ENCODE results near the gene GLS.

The GLS gene

GRCh38 chr2:190889175-190889943, 8.7 kb downstream of the GLS start:
- DNase-seq: no peak

DNA sequence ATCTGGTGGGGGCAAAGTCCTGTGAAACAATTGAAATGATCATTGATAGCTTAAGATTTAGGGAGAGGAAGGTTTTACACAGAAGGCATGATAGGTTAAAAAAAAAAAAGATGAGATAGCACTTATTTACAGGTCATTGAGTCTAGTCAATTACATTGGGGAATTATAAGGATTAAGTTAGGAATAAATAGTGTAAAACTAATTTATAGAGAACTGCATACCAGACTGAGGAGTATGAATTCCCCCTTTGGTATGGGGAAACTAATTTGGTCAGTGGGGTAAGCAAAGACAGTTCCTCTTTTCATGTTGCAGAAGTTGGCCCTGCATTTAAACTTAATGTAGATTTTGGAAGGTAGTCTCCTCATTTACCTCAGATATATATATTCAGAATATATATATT, 10.8 kb downstream of the GLS start:
- DNase-seq: no peak

GRCh38 chr2:190891889-190892288, 11.3 kb downstream of the GLS start:
- no peak for DNase-seq

GRCh38 chr2:190893157-190893556, 12.5 kb downstream of the GLS start:
- no peak for DNase-seq

DNA sequence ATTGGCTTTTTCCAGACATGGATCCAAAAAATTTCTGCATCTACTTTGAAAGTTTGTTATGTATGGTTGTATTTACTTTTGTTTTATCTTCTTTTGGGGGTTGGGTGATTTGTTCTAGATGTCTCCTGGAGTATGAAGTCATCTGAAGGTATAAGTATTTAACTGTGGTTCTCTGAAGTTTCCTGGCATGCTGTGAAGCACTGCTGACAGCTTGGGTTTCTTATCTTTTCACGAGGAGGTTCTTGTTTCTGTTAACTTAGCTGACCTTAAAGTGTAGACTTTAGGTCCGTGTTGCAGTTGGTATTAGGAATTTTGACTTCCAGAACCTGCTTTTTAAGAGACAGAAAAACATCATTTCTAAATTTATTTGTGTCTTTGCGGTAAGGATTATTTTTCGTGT, 15.9 kb downstream of the GLS start:
- DNase-seq: no peak

DNA sequence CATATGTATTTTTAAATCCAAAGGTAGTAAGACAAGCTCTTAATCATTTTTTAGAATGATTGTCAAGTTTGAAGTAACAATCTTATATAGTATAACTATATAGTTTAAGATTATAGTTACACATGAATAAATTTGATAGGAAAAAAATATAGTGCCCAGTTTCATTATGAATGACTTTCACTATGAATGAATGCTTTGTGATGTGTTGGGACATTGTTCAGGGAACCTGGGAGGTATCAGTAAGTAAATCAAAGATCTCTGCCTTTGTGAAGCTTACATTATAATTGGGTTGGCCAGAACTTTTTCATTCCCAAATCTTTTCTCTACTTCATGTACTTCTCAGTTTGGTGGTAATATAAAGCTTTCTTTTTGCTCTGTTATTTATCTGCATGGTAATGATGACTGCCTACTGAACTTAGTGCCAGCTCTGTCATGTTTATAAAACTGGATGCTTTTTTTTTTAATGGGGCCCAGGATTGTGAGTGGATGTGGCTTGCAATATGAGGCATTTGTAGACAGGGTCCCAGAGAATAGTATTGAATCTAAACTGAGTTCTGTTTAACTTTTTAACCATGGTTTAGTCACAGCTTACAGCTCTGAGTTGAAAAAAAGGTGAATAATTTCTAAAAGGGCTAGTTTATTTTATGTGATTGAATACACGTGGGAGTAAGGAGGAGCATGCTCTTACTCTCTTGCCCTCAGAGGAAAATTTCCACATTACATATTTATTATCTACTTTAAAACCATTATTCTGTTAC, 23.3 kb downstream of the GLS start:
- no peak for DNase-seq

DNA sequence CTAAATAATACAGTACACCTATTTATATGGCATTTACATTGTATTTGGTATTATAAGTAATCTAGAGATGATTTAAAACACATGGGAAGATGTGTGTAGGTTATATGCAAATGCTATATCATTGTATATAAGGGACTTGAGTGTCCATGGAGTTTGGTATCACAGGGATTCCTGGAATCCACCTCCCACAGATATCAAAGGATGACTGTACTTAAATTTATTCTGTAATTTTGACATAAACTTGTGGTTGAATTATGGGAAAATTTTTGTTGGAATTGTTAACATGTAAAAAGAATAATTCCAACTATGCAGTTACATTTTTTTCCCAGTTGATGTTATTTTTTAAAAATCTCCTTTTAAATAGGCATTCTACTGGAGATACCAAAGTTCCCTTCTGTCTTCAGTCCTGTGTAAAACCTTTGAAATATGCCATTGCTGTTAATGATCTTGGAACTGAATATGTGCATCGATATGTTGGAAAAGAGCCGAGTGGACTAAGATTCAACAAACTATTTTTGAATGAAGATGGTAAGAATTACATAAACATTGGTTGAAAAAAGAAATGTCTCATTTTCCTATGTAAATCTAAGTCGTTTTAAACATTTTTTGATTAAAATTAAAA, 24.1 kb downstream of the GLS start:
- no peak for DNase-seq

DNA sequence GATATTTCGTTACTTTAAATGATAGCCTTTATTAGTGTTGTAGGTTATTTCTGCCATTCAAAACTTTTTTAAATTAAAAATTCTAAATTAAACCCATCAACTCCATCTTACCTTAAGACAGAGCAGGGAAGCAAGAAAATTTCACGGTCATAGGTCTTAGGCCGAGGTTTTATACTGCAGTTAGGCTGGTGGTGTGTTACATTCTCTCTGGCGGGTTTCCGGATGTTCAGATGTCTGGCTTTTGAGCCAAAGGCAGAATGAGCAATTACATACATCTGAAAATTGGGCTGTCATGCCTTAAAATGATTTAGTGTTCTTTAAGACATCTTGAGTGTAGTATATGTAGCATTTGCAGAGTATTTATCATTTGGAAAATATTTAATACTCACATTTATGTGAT, 27.9 kb downstream of the GLS start:
- DNase-seq: no peak

DNA sequence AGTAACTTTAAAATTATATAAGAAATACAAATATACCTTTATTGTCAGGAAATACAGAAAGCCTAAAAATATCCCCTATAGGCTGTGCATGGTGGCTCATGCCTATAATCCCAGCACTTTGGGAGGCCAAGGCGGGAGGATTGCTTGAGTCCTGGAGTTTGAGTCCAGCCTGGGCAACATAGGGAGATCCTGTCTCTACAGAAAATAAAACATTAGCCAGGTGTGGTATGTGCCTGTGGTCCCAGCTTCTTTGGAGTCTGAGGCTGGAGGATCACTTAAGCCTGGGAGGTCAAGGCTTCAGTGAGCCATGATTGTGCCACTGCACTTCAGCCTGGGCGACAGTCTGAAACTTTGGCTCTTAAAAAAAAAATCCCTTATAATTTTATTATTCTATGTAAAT, 29.1 kb downstream of the GLS start:
- DNase-seq: no peak

DNA sequence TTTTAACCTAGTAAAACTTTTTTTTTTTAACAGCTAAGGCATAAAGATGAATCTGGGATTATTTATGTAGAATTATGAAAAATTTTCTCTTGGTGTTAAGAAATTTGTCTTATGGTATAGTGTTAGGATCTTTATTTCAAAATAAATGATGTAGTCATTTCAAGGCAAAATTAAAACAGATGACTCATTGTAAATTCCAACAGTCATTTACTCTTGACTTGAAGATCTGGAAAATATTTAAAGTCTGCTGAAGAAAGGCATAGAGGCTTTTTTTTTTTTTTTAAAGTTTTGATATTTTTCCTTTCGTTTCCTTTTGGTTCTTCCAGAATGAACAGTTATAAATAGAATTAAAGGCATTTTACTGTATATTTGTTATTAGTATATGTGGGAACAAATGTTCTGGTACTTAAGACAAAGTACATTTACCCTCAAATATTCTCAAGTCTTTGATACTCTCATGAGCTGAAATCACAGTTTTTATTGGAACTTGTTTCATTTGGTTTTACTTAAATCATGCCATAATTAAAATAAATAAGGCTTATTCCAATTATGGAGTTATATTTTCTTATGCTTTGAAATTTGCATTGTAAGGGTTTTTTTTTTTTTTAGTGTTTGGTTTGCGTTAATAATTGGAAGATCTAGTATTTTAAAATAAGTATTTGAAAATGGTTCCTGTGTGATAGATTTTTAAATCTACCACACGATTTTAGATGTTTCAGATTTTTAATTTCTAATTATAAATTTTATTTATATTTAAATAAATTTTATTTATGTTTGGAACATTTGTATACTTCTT, 29.9 kb downstream of the GLS start:
- no peak for DNase-seq

- DNase-seq: no peak
These were observed 31.2 kb downstream of the GLS start for GRCh38 chr2:190911813-190912212.

GRCh38 chr2:190912726-190913125, 32.1 kb downstream of the GLS start:
- no peak for DNase-seq

- no peak for DNase-seq
These were observed 33.1 kb downstream of the GLS start for GRCh38 chr2:190913725-190914124.

GRCh38 chr2:190916829-190917228, 36.2 kb downstream of the GLS start:
- DNase-seq: no peak

DNA sequence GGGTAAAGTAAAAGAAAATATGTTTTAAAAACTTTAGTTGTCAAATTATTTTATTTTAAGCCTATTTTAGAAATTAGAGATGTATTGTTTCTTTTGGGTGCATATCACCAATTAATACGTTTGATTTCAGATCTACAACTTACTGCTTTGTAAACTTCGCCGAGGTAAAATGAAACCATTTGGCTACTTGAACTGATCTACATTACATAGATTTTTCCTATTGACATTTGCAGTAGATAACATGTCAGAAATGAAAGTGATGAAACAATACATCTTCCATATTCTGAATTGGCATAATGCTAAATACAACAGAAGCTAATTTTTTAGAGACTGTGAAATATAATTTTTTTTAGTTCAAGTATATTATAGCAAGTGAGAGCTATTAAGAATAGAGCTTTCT, 39.5 kb downstream of the GLS start:
- DNase-seq: no peak

GRCh38 chr2:190922376-190922775, 41.8 kb downstream of the GLS start:
- DNase-seq: no peak

DNA sequence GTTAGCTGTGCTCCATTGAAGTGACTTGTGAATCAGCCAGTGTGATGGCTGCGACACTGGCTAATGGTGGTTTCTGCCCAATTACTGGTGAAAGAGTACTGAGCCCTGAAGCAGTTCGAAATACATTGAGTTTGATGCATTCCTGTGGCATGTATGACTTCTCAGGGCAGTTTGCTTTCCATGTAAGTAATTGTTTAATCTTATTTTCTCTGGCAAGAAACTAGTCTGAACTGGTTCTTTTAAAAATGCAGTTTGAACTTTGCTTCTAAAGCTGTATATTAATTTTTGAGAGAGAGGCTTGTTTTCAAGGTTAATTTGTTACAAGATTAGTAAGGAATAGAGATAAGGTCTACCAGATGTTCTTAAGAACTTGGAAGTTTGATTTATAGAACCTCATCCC, 46.7 kb downstream of the GLS start:
- no peak for DNase-seq

GRCh38 chr2:190929919-190930318, 49.3 kb downstream of the GLS start:
- no peak for DNase-seq

- DNase-seq: no peak
These were observed 49.8 kb downstream of the GLS start for GRCh38 chr2:190930411-190930810.

DNA sequence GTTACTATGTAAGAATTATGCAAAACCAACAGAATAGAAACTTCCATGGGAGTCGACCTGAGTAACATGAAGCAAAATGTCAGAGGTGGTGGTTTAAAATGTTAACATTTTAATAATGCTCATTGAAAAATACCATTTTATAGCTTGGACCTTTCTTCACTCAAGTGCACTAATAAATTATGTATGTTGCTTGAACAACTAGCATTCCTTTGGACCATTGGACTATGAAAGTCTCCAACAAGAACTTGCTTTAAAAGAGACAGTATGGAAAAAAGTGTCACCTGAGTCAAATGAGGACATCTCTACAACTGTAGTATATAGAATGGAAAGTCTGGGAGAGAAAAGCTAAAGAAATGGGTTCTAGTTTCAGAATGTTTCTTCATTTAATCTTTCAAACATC, 51.9 kb downstream of the GLS start:
- no peak for DNase-seq

DNA sequence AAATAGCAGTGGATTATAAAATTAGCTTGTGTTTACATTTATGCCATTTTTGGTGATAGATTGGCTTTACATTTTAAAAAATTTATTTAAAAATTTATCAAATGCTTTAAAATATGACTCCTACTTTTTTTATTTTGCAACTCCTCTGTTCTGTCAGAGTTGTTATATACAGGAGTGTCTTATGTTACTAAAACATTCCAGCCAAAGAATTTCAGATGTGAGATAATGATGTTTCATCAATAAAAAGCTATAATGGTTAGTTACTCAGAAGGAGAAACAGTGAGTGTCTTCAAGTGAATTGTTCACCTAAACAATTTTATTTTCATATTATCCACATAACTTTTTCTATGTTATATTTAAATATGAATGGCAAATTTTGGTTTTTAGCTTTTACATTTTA, 52.7 kb downstream of the GLS start:
- no peak for DNase-seq

GRCh38 chr2:190935054-190935453, 54.4 kb downstream of the GLS start:
- no peak for DNase-seq

- DNase-seq: no peak
These were observed 58.2 kb downstream of the GLS start for GRCh38 chr2:190938771-190939335.

Measured in CD4-positive, alpha-beta T cell treated with Interleukin-17A for 1 hour (primary cell).